ENCODE data around the gene MKS1.

MKS1 gene

GRCh38 chr17:58234512-58234911 lies 15.5 kb upstream of the MKS1 start:
- Histone ChIP-seq H3K36me3 (ENCODE audit: insufficient read depth, low read length) (no peaks in the 10 kb centered on the region), H3F3A (ENCODE audit: insufficient read depth, low read length) (no peaks in the 10 kb centered on the region), H3K4me1 (ENCODE audit: insufficient read depth, low read length, severe bottlenecking) (peaks cover 9% of the 10 kb centered on the region), H3K79me2 (ENCODE audit: insufficient read depth, low read length) (no peaks in the 10 kb centered on the region), H3K9me2 (ENCODE audit: low read depth, low read length) (no peaks in the 10 kb centered on the region), H3K4me3 (ENCODE audit: low read depth, low read length, poor library complexity, severe bottlenecking) (no peak overlapping the region), H3K4me2 (ENCODE audit: low read length) (no peak overlapping the region), H3K27ac (ENCODE audit: low read depth, low read length, poor library complexity, severe bottlenecking) (no peak overlapping the region), H3K9ac (ENCODE audit: low read length) (no peak overlapping the region), H3K9me3 (ENCODE audit: low read length) (no peaks in the 10 kb centered on the region), H2AFZ (ENCODE audit: low read length) (no peak overlapping the region), H3K27me3 (ENCODE audit: insufficient read depth, low read length) (0 out of 2 replicates have a peak, but pooled peaks cover 9% of the 10 kb centered on the region), H4K20me1 (ENCODE audit: insufficient read depth, low read length) (no peaks in the 10 kb centered on the region)
- TF ChIP-seq EZH2 (IDR thresholded peaks at IDR 0.05; ENCODE audit: borderline replicate concordance, low read length) (no peak), CTCF (IDR thresholded peaks at IDR 0.05; ENCODE audit: low read length) (no peak)

- Histone ChIP-seq H2AFZ (ENCODE audit: low read length) (no peak overlapping the region), H3K9ac (ENCODE audit: low read length) (no peak overlapping the region), H3K4me1 (ENCODE audit: insufficient read depth, low read length, severe bottlenecking) (peaks cover 9% of the 10 kb centered on the region), H3K4me2 (ENCODE audit: low read length) (no peak overlapping the region), H3K9me3 (ENCODE audit: low read length) (no peaks in the 10 kb centered on the region), H3K27ac (ENCODE audit: low read depth, low read length, poor library complexity, severe bottlenecking) (no peak overlapping the region), H3K79me2 (ENCODE audit: insufficient read depth, low read length) (no peaks in the 10 kb centered on the region), H3K9me2 (ENCODE audit: low read depth, low read length) (no peaks in the 10 kb centered on the region), H3F3A (ENCODE audit: insufficient read depth, low read length) (no peaks in the 10 kb centered on the region), H3K36me3 (ENCODE audit: insufficient read depth, low read length) (no peaks in the 10 kb centered on the region), H3K4me3 (ENCODE audit: low read depth, low read length, poor library complexity, severe bottlenecking) (no peak overlapping the region), H3K27me3 (ENCODE audit: insufficient read depth, low read length) (0 out of 2 replicates have a peak, but pooled peaks cover 9% of the 10 kb centered on the region), H4K20me1 (ENCODE audit: insufficient read depth, low read length) (no peaks in the 10 kb centered on the region)
- no peak for TF ChIP-seq CTCF (IDR thresholded peaks at IDR 0.05; ENCODE audit: low read length)
- TF ChIP-seq EZH2 (IDR thresholded peaks at IDR 0.05; ENCODE audit: borderline replicate concordance, low read length), result no peak
Observed at GRCh38 chr17:58233543-58233942, 14.5 kb upstream of the MKS1 start.

- Histone ChIP-seq H3K9me2 (ENCODE audit: low read depth, low read length) (no peaks in the 10 kb centered on the region), H4K20me1 (ENCODE audit: insufficient read depth, low read length) (no peaks in the 10 kb centered on the region), H3K4me3 (ENCODE audit: low read depth, low read length, poor library complexity, severe bottlenecking) (no peak overlapping the region), H3K9me3 (ENCODE audit: low read length) (no peaks in the 10 kb centered on the region), H3K36me3 (ENCODE audit: insufficient read depth, low read length) (no peaks in the 10 kb centered on the region), H2AFZ (ENCODE audit: low read length) (no peak overlapping the region), H3F3A (ENCODE audit: insufficient read depth, low read length) (no peaks in the 10 kb centered on the region), H3K27me3 (ENCODE audit: insufficient read depth, low read length) (0 out of 2 replicates have a peak, but pooled peaks cover 6% of the 10 kb centered on the region), H3K9ac (ENCODE audit: low read length) (no peak overlapping the region), H3K4me1 (ENCODE audit: insufficient read depth, low read length, severe bottlenecking) (peaks cover 9% of the 10 kb centered on the region), H3K4me2 (ENCODE audit: low read length) (peak overlapping the region; percentile 10; the same call in 1 of the 2 replicates), H3K79me2 (ENCODE audit: insufficient read depth, low read length) (no peaks in the 10 kb centered on the region), H3K27ac (ENCODE audit: low read depth, low read length, poor library complexity, severe bottlenecking) (no peak overlapping the region)
- TF ChIP-seq EZH2 (IDR thresholded peaks at IDR 0.05; ENCODE audit: borderline replicate concordance, low read length) (no peak), CTCF (IDR thresholded peaks at IDR 0.05; ENCODE audit: low read length) (no peak)
Observed at GRCh38 chr17:58232707-58233156, 13.7 kb upstream of the MKS1 start.
